ENCODE results near the gene RAB5B. TPM values are rescaled to one million over a fixed set of nuclear protein-coding genes. Genes with fewer than 3 reads are reported as not detected.

RAB5B gene
- polyA plus RNA-seq, result 22.5 and 27.6 TPM in 2 replicates

GRCh38 chr12:55973599-55974307 lies at the start of gene RAB5B:
RAB5B (plus strand) TSS chr12:55974078; CDS start chr12:55986961, 12,883 bp downstream.

GRCh38 chr12:55927588-55928502 lies 46.0 kb upstream of the RAB5B start, which contains the start of gene PYM1:
PYM1 (minus strand) TSS chr12:55927894; CDS start chr12:55927761, 133 bp downstream.

GRCh38 chr12:55930771-55931316 lies 43.0 kb upstream of the RAB5B start, which contains the start of gene DGKA:
DGKA (plus strand) TSS chr12:55931162; CDS start chr12:55936504, 5,342 bp downstream.

GRCh38 chr12:55965941-55966407 lies 7.9 kb upstream of the RAB5B start, which contains the start of gene PMEL:
PMEL (minus strand) TSS chr12:55966042; CDS start chr12:55966011, 31 bp downstream.

GRCh38 chr12:55966408-55967281 lies 7.2 kb upstream of the RAB5B start, which contains the start of gene CDK2:
CDK2 (plus strand) TSS chr12:55966830; CDS start chr12:55967009, 179 bp downstream.

GRCh38 chr12:55996715-55997534 lies 23.0 kb downstream of the RAB5B start, which contains the start of gene SUOX:
SUOX (plus strand) TSS chr12:55997276; CDS start chr12:56002222, 4,946 bp downstream.

GRCh38 chr12:56020423-56021184 lies 46.7 kb downstream of the RAB5B start, which contains the start of gene IKZF4:
IKZF4 (plus strand) TSS chr12:56021043; CDS start chr12:56021494, 451 bp downstream.

GRCh38 chr12:56041552-56042429 lies 67.9 kb downstream of the RAB5B start, which contains the start of gene RPS26:
RPS26 (plus strand) TSS chr12:56041918; CDS start chr12:56042167, 249 bp downstream.

Other genes with a start within 250 kb of the RAB5B start
- gene CD63, start 245.1 kb upstream of the RAB5B start, polyA plus RNA-seq, result 172 and 244 TPM in 2 replicates
- gene GDF11, start 231.0 kb upstream of the RAB5B start, polyA plus RNA-seq, result 15.2 and 20.9 TPM in 2 replicates
- gene SARNP, start 156.4 kb upstream of the RAB5B start, polyA plus RNA-seq, result 124 and 157 TPM in 2 replicates
- gene ORMDL2, start 156.0 kb upstream of the RAB5B start, polyA plus RNA-seq, result 140 and 181 TPM in 2 replicates
- 0.98 and 1.7 TPM in 2 replicates for gene DNAJC14, start 144.5 kb upstream of the RAB5B start, polyA plus RNA-seq
- gene MMP19, start 131.1 kb upstream of the RAB5B start, polyA plus RNA-seq, result not detected in 2 replicates
- 19.0 and 28.9 TPM in 2 replicates for gene PYM1, start 46.2 kb upstream of the RAB5B start, polyA plus RNA-seq
- 2.0 and 9.5 TPM in 2 replicates for gene DGKA, start 42.9 kb upstream of the RAB5B start, polyA plus RNA-seq
- gene PMEL, start 8.0 kb upstream of the RAB5B start, polyA plus RNA-seq, result not detected in 2 replicates
- gene CDK2, start 7.2 kb upstream of the RAB5B start, polyA plus RNA-seq, result 0.31 TPM in 1 of 2 replicates, not detected in the other
- gene SUOX, start 23.2 kb downstream of the RAB5B start, polyA plus RNA-seq, result 10.7 and 20.8 TPM in 2 replicates
- gene IKZF4, start 47.0 kb downstream of the RAB5B start, polyA plus RNA-seq, result 1.0 and 2.1 TPM in 2 replicates
- gene RPS26, start 67.8 kb downstream of the RAB5B start, polyA plus RNA-seq, result 495 and 532 TPM in 2 replicates
- 0.07 and 0.63 TPM in 2 replicates for gene ERBB3, start 106.1 kb downstream of the RAB5B start, polyA plus RNA-seq
- gene PA2G4, start 130.5 kb downstream of the RAB5B start, polyA plus RNA-seq, result 51.7 and 59.1 TPM in 2 replicates
- 1,996 and 2,354 TPM in 2 replicates for gene RPL41, start 142.6 kb downstream of the RAB5B start, polyA plus RNA-seq
- gene ZC3H10, start 144.2 kb downstream of the RAB5B start, polyA plus RNA-seq, result 0.46 and 0.65 TPM in 2 replicates
- 0.99 and 9.1 TPM in 2 replicates for gene ESYT1, start 154.2 kb downstream of the RAB5B start, polyA plus RNA-seq
- 99.3 and 105 TPM in 2 replicates for gene MYL6B, start 178.5 kb downstream of the RAB5B start, polyA plus RNA-seq
- gene MYL6, start 184.3 kb downstream of the RAB5B start, polyA plus RNA-seq, result 2,053 and 2,241 TPM in 2 replicates
- gene SMARCC2, start 215.4 kb downstream of the RAB5B start, polyA plus RNA-seq, result 52.8 and 59.7 TPM in 2 replicates
- 12.4 and 13.5 TPM in 2 replicates for gene RNF41, start 247.8 kb downstream of the RAB5B start, polyA plus RNA-seq